Thyroid gland (tissue), 4 donors: ENCODE measurements around the gene RFC5. TPM values are rescaled to one million over a fixed set of nuclear protein-coding genes. Genes with fewer than 3 reads are reported as not detected.

Experiments
- DNase-seq, 2 donors: peaks; one replicate each; pipeline ENCODE4 v3.0.0-alpha.2; 2019
- H3K27ac ChIP-seq, 3 donors: fragments of 200-600 bp; sonication (generic); 1 replicate in 2 of 3; 2 replicates in 1 of 3; pipeline ENCODE4 v1.5.1; 2016 to 2019; ENCODE audit warnings: mild to moderate bottlenecking in 1 of 3, moderate library complexity in 1 of 3
- H3K27me3 ChIP-seq: fragments of 200-600 bp; sonication (generic); one replicate; pipeline ENCODE4 v1.5.1; 2019
- H3K36me3 ChIP-seq, 2 donors: fragments of 200-600 bp; sonication (generic); one replicate each; pipeline ENCODE4 v1.5.1; 2016 to 2019
- H3K4me1 ChIP-seq, 2 donors: fragments of 200-600 bp; sonication (generic); one replicate each; pipeline ENCODE4 v1.5.1; 2017 to 2019
- H3K4me3 ChIP-seq, 3 donors: fragments of 200-600 bp; sonication (generic); replicated peaks in 1 of 3; 1 replicate in 2 of 3; 2 replicates in 1 of 3; pipeline ENCODE4 v1.5.1; 2016; ENCODE audit warnings: mild to moderate bottlenecking in 1 of 3
- H3K9me3 ChIP-seq: fragments of 200-600 bp; sonication (generic); one replicate; pipeline ENCODE4 v1.5.1; 2017
- POLR2A ChIP-seq, 2 donors: fragments of 450-650 bp; IDR thresholded peaks; one replicate each; pipeline ENCODE4 v1.6.1; 2017; ENCODE audit warnings: antibody characterized with exemption in 2 of 2, mild to moderate bottlenecking in 2 of 2, moderate library complexity in 1 of 2
- WGBS, 2 donors: methylation state at CpG; one replicate each; pipeline ENCODE4 v1.1.5; 2017; 5-methylcytosine and 5-hydroxymethylcytosine counted together
- intact Hi-C: fragments of 100-400 bp; cut with DNase I; formaldehyde crosslinking; loops from one replicate; pipeline ENCODE4 v1.15.1; 2023
- total RNA-seq, 4 donors: library from RNA; depleted of rRNA; stranded (reverse); fragments of >200 nt; gene quantifications; one replicate each; pipeline ENCODE4 v1.2.3, GENCODE V29; 2016
- TF ChIP-seq, protein P1 (sequence below), 6 experiments: fragments of 200-600 bp in 3 of 6; fragments of 450-650 bp in 3 of 6; sonication (generic) in 3 of 6; IDR thresholded peaks; one replicate each; pipeline ENCODE4 v1.5.1; 2016 to 2019; ENCODE audit warnings: antibody characterized with exemption in 6 of 6, mild to moderate bottlenecking in 2 of 6, inconsistent platforms in 1 of 6, moderate library complexity in 1 of 6

Gene RFC5
- total RNA-seq, 4 donors from 2014 or later = 15.4 to 18.8 (median 17.2) TPM

DNA sequence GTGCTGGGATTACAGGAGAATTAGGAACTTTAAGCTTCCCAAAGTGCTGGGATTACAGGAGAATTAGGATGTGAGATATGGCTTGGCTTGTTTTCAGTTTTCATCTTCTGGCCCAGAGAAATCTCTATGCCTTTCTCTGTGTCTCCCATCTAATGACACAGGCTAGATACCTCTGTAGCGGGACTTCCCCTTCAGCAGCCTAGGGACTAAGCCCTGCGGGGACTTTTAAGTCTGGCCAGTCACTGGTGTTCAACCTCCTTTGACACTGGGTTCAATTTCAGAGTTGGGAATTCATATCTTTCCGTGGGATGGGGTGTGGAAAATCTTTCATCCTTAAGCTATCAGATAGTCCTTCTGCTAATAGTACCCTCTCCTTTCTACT, 6.2 kb downstream of the RFC5 start:
- no peak for DNase-seq
- Histone ChIP-seq H3K4me1 (peaks cover 0 to 49% of the 10 kb centered on the region in 2 donors), H3K4me3 (no peak overlapping the region), H3K27me3 (no peaks in the 10 kb centered on the region), H3K27ac (peak overlapping the region; percentile 8 to 75 (median 35)), H3K9me3 (no peaks in the 10 kb centered on the region), H3K36me3 (peaks cover 0 to 13% of the 10 kb centered on the region in 2 donors)
- 93 to 97% methylated on average over 3 of the region's 3 CpGs for WGBS, 2 donors
- intact Hi-C loops = no loop called here
- TF ChIP-seq, protein P1, sequence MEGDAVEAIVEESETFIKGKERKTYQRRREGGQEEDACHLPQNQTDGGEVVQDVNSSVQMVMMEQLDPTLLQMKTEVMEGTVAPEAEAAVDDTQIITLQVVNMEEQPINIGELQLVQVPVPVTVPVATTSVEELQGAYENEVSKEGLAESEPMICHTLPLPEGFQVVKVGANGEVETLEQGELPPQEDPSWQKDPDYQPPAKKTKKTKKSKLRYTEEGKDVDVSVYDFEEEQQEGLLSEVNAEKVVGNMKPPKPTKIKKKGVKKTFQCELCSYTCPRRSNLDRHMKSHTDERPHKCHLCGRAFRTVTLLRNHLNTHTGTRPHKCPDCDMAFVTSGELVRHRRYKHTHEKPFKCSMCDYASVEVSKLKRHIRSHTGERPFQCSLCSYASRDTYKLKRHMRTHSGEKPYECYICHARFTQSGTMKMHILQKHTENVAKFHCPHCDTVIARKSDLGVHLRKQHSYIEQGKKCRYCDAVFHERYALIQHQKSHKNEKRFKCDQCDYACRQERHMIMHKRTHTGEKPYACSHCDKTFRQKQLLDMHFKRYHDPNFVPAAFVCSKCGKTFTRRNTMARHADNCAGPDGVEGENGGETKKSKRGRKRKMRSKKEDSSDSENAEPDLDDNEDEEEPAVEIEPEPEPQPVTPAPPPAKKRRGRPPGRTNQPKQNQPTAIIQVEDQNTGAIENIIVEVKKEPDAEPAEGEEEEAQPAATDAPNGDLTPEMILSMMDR (IDR thresholded peaks at IDR 0.05) = no peak
- TF ChIP-seq POLR2A (IDR thresholded peaks at IDR 0.05) = no peak

- TF ChIP-seq, protein P1 (IDR thresholded peaks at IDR 0.05) = no peak
- TF ChIP-seq POLR2A (IDR thresholded peaks at IDR 0.05) = peak in 1 of 2 donors; percentile 22
- 42 to 47% methylated on average over 9 of the region's 9 CpGs for WGBS, 2 donors
- H3K27ac ChIP-seq = peak overlapping the region; percentile 8 to 75 (median 35)
- intact Hi-C loops = no loop called here
- no peaks in the 10 kb centered on the region for H3K27me3 ChIP-seq
- peak; percentile 75 to 77 for DNase-seq
- peaks cover 0 to 49% of the 10 kb centered on the region in 2 donors for H3K4me1 ChIP-seq
- H3K9me3 ChIP-seq = no peaks in the 10 kb centered on the region
- peaks cover 0 to 13% of the 10 kb centered on the region in 2 donors for H3K36me3 ChIP-seq
- H3K4me3 ChIP-seq = no peak overlapping the region
Observed at GRCh38 chr12:118023301-118023860, 6.9 kb downstream of the RFC5 start.

- peaks cover 0 to 13% of the 10 kb centered on the region in 2 donors for H3K36me3 ChIP-seq
- DNase-seq = no peak
- no peaks in the 10 kb centered on the region for H3K27me3 ChIP-seq
- WGBS, 2 donors = 75 to 82% methylated on average over 4 of the region's 4 CpGs
- peak overlapping the region in 1 of 3 donors; percentile 34 for H3K27ac ChIP-seq
- H3K4me1 ChIP-seq = peaks cover 0 to 49% of the 10 kb centered on the region in 2 donors
- H3K4me3 ChIP-seq = no peak overlapping the region
- H3K9me3 ChIP-seq = no peaks in the 10 kb centered on the region
- TF ChIP-seq, protein P1 (IDR thresholded peaks at IDR 0.05) = no peak
- intact Hi-C loops = no loop called here
Observed at GRCh38 chr12:118025168-118025567, 8.7 kb downstream of the RFC5 start.

DNA sequence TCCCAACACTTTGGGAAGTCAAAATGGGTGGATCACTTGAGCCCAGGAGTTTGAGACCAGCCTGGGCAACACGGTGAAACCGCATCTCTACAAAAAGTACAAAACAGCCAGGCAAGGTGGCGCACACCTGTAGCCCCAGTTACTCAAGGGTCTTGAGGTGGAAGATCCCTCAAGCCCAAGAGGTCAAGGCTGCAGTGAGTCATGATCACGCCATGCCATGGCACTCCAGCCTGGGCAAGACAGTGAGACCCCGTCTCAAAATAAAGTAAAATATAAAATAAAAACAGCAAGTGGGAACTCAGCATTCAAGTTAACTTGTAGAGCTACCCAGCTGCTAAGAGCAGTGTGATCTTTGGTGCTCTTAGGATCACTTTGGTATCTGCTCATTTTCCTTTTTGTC, 12.7 kb downstream of the RFC5 start:
- Histone ChIP-seq H3K4me1 (peaks cover 0 to 25% of the 10 kb centered on the region in 2 donors), H3K4me3 (no peak overlapping the region), H3K27me3 (no peaks in the 10 kb centered on the region), H3K9me3 (no peaks in the 10 kb centered on the region), H3K27ac (no peak overlapping the region), H3K36me3 (peaks cover 38 to 40% of the 10 kb centered on the region in 2 donors)
- WGBS, 2 donors = 95 to 99% methylated on average over 5 of the region's 5 CpGs
- DNase-seq = no peak
- TF ChIP-seq POLR2A (IDR thresholded peaks at IDR 0.05) = no peak
- TF ChIP-seq, protein P1 (IDR thresholded peaks at IDR 0.05) = no peak
- intact Hi-C loops = no loop called here

GRCh38 chr12:118032188-118032587, 15.7 kb downstream of the RFC5 start:
- WGBS, 2 donors = 94% methylated on average over 7 of the region's 7 CpGs
- Histone ChIP-seq H3K9me3 (no peaks in the 10 kb centered on the region), H3K4me3 (no peak overlapping the region), H3K27me3 (no peaks in the 10 kb centered on the region), H3K4me1 (no peaks in the 10 kb centered on the region), H3K36me3 (peaks cover 62 to 66% of the 10 kb centered on the region in 2 donors), H3K27ac (no peak overlapping the region)
- DNase-seq = no peak
- intact Hi-C loops = loop anchor here (10.0 kb wide), 1 partner anchor 157 kb away; no protein-coding TSS in a partner anchor
- no peak for TF ChIP-seq POLR2A (IDR thresholded peaks at IDR 0.05)
- TF ChIP-seq, protein P1 (IDR thresholded peaks at IDR 0.05) = no peak
